H9 (cell line): ENCODE results near the gene PDE7B. TPM values are rescaled to one million over a fixed set of nuclear protein-coding genes. Genes with fewer than 3 reads are reported as not detected.

Experiments
- DNase-seq: peaks from one replicate; pipeline ENCODE4 v3.0.0-alpha.2; 2017
- H2AFZ ChIP-seq: one replicate; pipeline ENCODE4 v1.6.1; 2013; ENCODE audit warnings: mild to moderate bottlenecking, low read length, control low read depth, moderate library complexity
- H2AK5ac ChIP-seq: 2 replicates; pipeline ENCODE4 v1.6.1; 2013; ENCODE audit warnings: low read length, control low read depth, mixed read lengths; ENCODE audit not compliant: insufficient read length
- H2BK120ac ChIP-seq: one replicate; pipeline ENCODE4 v1.6.1; 2013; ENCODE audit warnings: low read depth, mild to moderate bottlenecking, low read length, control low read depth, inconsistent platforms; ENCODE audit not compliant: poor library complexity, severe bottlenecking
- H2BK12ac ChIP-seq: 2 replicates; pipeline ENCODE4 v1.6.1; 2013; ENCODE audit warnings: low read length, control low read depth, mixed read lengths, low read depth; ENCODE audit not compliant: insufficient read length
- H2BK15ac ChIP-seq: 2 replicates; pipeline ENCODE4 v1.6.1; 2013; ENCODE audit warnings: low read depth, low read length, control low read depth
- H2BK20ac ChIP-seq: one replicate; pipeline ENCODE4 v1.6.1; 2013; ENCODE audit warnings: low read depth, mild to moderate bottlenecking, low read length, control low read depth, inconsistent platforms; ENCODE audit not compliant: poor library complexity, severe bottlenecking
- H2BK5ac ChIP-seq: 2 replicates; pipeline ENCODE4 v1.6.1; 2013; ENCODE audit warnings: low read length, control low read depth, mixed read lengths; ENCODE audit not compliant: insufficient read length
- H3K14ac ChIP-seq: 2 replicates; pipeline ENCODE4 v1.6.1; 2013; ENCODE audit warnings: low read length, control low read depth; ENCODE audit not compliant: insufficient read depth
- H3K18ac ChIP-seq: 2 replicates; pipeline ENCODE4 v1.6.1; 2013; ENCODE audit warnings: low read depth, mild to moderate bottlenecking, mixed read lengths, low read length, control low read depth; ENCODE audit not compliant: insufficient read length
- H3K23ac ChIP-seq: 2 replicates; pipeline ENCODE4 v1.6.1; 2013; ENCODE audit warnings: low read length, control low read depth, mixed read lengths, low read depth; ENCODE audit not compliant: insufficient read length
- H3K23me2 ChIP-seq: 2 replicates; pipeline ENCODE4 v1.6.1; 2013; ENCODE audit warnings: low read depth, mild to moderate bottlenecking, mixed read lengths, low read length, control low read depth; ENCODE audit not compliant: insufficient read length, poor library complexity, severe bottlenecking
- H3K27ac ChIP-seq: 2 replicates; pipeline ENCODE4 v1.5.1; 2013; ENCODE audit warnings: low read length, control low read depth, mixed read lengths, low read depth; ENCODE audit not compliant: insufficient read length
- H3K27me3 ChIP-seq: 2 replicates; pipeline ENCODE4 v1.6.1; 2013; ENCODE audit warnings: low read length, control low read depth, inconsistent platforms; ENCODE audit not compliant: insufficient read depth
- H3K4ac ChIP-seq: 2 replicates; pipeline ENCODE4 v1.6.1; 2013; ENCODE audit warnings: low read depth, mild to moderate bottlenecking, control low read depth, inconsistent platforms, low read length, moderate library complexity
- H3K4me1 ChIP-seq: 2 replicates; pipeline ENCODE4 v1.6.1; 2013; ENCODE audit warnings: low read length, control low read depth, inconsistent platforms; ENCODE audit not compliant: insufficient read depth
- H3K4me2 ChIP-seq: 2 replicates; pipeline ENCODE4 v1.6.1; 2013; ENCODE audit warnings: low read length, control low read depth, mixed read lengths; ENCODE audit not compliant: insufficient read length, insufficient read depth
- H3K56ac ChIP-seq: 2 replicates; pipeline ENCODE4 v1.6.1; 2013; ENCODE audit warnings: low read depth, mild to moderate bottlenecking, mixed read lengths, low read length, control low read depth; ENCODE audit not compliant: insufficient read length
- H3K79me1 ChIP-seq: 2 replicates; pipeline ENCODE4 v1.6.1; 2013; ENCODE audit warnings: low read depth, mild to moderate bottlenecking, moderate library complexity, low read length, control low read depth, inconsistent platforms; ENCODE audit not compliant: insufficient read depth, poor library complexity, severe bottlenecking
- H3K79me2 ChIP-seq: 2 replicates; pipeline ENCODE4 v1.6.1; 2013; ENCODE audit warnings: low read length, control low read depth, inconsistent platforms; ENCODE audit not compliant: insufficient read depth
- H3K9ac ChIP-seq: 2 replicates; pipeline ENCODE4 v1.6.1; 2013; ENCODE audit warnings: low read length, control low read depth, mixed read lengths; ENCODE audit not compliant: insufficient read length; ENCODE audit errors: extremely low read depth
- H3K9me3 ChIP-seq: one replicate; pipeline ENCODE4 v1.6.1; 2013; ENCODE audit warnings: low read depth, low read length, inconsistent platforms; ENCODE audit not compliant: control insufficient read depth
- H3T11ph ChIP-seq: one replicate; pipeline ENCODE4 v1.6.1; 2013; ENCODE audit warnings: mild to moderate bottlenecking, low read length, control low read depth, inconsistent platforms
- H4K20me1 ChIP-seq: one replicate; pipeline ENCODE4 v1.6.1; 2013; ENCODE audit not compliant: control insufficient read depth, insufficient read length, insufficient read depth
- H4K5ac ChIP-seq: 2 replicates; pipeline ENCODE4 v1.6.1; 2013; ENCODE audit warnings: low read depth, mild to moderate bottlenecking, mixed read lengths, low read length, control low read depth; ENCODE audit not compliant: insufficient read length
- H4K8ac ChIP-seq: replicated peaks from 2 replicates; pipeline ENCODE4 v1.6.1; 2013; ENCODE audit warnings: low read length, control low read depth, mixed read lengths, low read depth; ENCODE audit not compliant: insufficient read length
- H4K91ac ChIP-seq: 2 replicates; pipeline ENCODE4 v1.6.1; 2013; ENCODE audit warnings: low read depth, mild to moderate bottlenecking, moderate library complexity, mixed read lengths, low read length, control low read depth; ENCODE audit not compliant: insufficient read length
- H3K27ac Mint-ChIP-seq, 3 experiments: 2 replicates in 2 of 3; 3 replicates in 1 of 3; pipeline ENCODE4 v1.8.0; 2020 to 2021; ENCODE audit warnings: mixed read lengths in 3 of 3, mild to moderate bottlenecking in 1 of 3, moderate library complexity in 1 of 3
- H3K27me3 Mint-ChIP-seq: 2 replicates; pipeline ENCODE4 v1.8.0; 2021; ENCODE audit warnings: low read depth, mild to moderate bottlenecking, moderate library complexity, mixed read lengths
- H3K36me3 Mint-ChIP-seq, 3 experiments: 2 replicates in 2 of 3; 3 replicates in 1 of 3; pipeline ENCODE4 v1.8.0; 2020 to 2021; ENCODE audit warnings: low read depth in 3 of 3, mixed read lengths in 3 of 3; ENCODE audit not compliant: insufficient read depth in 1 of 3
- H3K4me1 Mint-ChIP-seq, 2 experiments: 2 replicates each; pipeline ENCODE4 v1.8.0; 2020; ENCODE audit warnings: mixed read lengths in 2 of 2
- H3K4me3 Mint-ChIP-seq, 2 experiments: 2 replicates in 1 of 2; 3 replicates in 1 of 2; pipeline ENCODE4 v1.8.0; 2020 to 2021; ENCODE audit warnings: mild to moderate bottlenecking in 2 of 2, mixed read lengths in 2 of 2, moderate library complexity in 1 of 2
- H3K9me3 Mint-ChIP-seq, 2 experiments: 2 replicates in 1 of 2; 3 replicates in 1 of 2; pipeline ENCODE4 v1.8.0; 2020; ENCODE audit warnings: mild to moderate bottlenecking in 2 of 2, mixed read lengths in 2 of 2, moderate library complexity in 1 of 2
- CTCF ChIP-seq: fragments of 200-600 bp; sonication (generic); conservative IDR thresholded peaks from 3 replicates; pipeline ENCODE4 v1.8.0; 2021; ENCODE audit warnings: antibody characterized with exemption, mild to moderate bottlenecking
- WGBS: extraction: QIAGEN DNeasy Blood & Tissue Kit; methylation state at CpG from one replicate; pipeline ENCODE4 v1.1.7; 2013; ENCODE audit warnings: missing lambda C conversion rate, low lambda C conversion rate, mixed read lengths; ENCODE audit not compliant: insufficient read length; ENCODE audit errors: extremely low coverage; 5-methylcytosine and 5-hydroxymethylcytosine counted together
- total RNA-seq: library from RNA; stranded (reverse); gene quantifications from 2 replicates; pipeline ENCODE4 v1.2.1, GENCODE V29; 2021

PDE7B gene
- total RNA-seq, 1 experiment from 2014 or later = not detected

- H3K4me1 Mint-ChIP-seq = no peaks in the 10 kb centered on the region
- no peak overlapping the region for H4K91ac ChIP-seq
- no peaks in the 10 kb centered on the region; the same call in 1 of the 2 replicates for H3K79me2 ChIP-seq
- no peak overlapping the region for H2BK20ac ChIP-seq
- H3K4me1 ChIP-seq = no peaks in the 10 kb centered on the region
- no peak for TF ChIP-seq CTCF
- H3K23ac ChIP-seq = no peak overlapping the region
- no CpG with 5 or more reads among the region's 4 CpGs for WGBS
- H4K8ac ChIP-seq = no peak overlapping the region
- no peaks in the 10 kb centered on the region for H3K36me3 Mint-ChIP-seq
- no peak overlapping the region for H3K27ac Mint-ChIP-seq
- no peak overlapping the region for H3T11ph ChIP-seq
- no peaks in the 10 kb centered on the region; the same call in 1 of the 2 replicates for H3K27me3 Mint-ChIP-seq
- H3K27me3 ChIP-seq = no peaks in the 10 kb centered on the region; the same call in 1 of the 2 replicates
- H3K9me3 ChIP-seq = no peaks in the 10 kb centered on the region
- DNase-seq = no peak
- H3K27ac ChIP-seq = no peak overlapping the region
- no peak overlapping the region for H3K14ac ChIP-seq
- H2BK120ac ChIP-seq = no peak overlapping the region
- H3K79me1 ChIP-seq = no peaks in the 10 kb centered on the region
- H4K20me1 ChIP-seq = no peaks in the 10 kb centered on the region
- no peak overlapping the region for H2BK12ac ChIP-seq
- H3K4ac ChIP-seq = no peak overlapping the region
- no peak overlapping the region for H4K5ac ChIP-seq
- H2AFZ ChIP-seq = no peak overlapping the region
- H3K23me2 ChIP-seq = no peaks in the 10 kb centered on the region
- H2BK15ac ChIP-seq = no peak overlapping the region
- H3K56ac ChIP-seq = no peak overlapping the region
- no peak overlapping the region for H3K4me3 Mint-ChIP-seq
- H3K4me2 ChIP-seq = no peak overlapping the region
- no peak overlapping the region for H2AK5ac ChIP-seq
- no peak overlapping the region for H3K18ac ChIP-seq
- no peak overlapping the region for H3K9ac ChIP-seq
- peaks cover 0 to 1% of the 10 kb centered on the region in 2 experiments; a peak in 1 of 5 replicates for H3K9me3 Mint-ChIP-seq
- no peak overlapping the region for H2BK5ac ChIP-seq
Observed at GRCh38 chr6:135983718-135984343, 132.3 kb downstream of the PDE7B start.
